ENCODE measurements around the gene KLHL42. TPM values are rescaled to one million over a fixed set of nuclear protein-coding genes. Genes with fewer than 3 reads are reported as not detected.

Gene KLHL42
- total RNA-seq, 1 experiment from 2014 or later: 74.2 TPM

DNA sequence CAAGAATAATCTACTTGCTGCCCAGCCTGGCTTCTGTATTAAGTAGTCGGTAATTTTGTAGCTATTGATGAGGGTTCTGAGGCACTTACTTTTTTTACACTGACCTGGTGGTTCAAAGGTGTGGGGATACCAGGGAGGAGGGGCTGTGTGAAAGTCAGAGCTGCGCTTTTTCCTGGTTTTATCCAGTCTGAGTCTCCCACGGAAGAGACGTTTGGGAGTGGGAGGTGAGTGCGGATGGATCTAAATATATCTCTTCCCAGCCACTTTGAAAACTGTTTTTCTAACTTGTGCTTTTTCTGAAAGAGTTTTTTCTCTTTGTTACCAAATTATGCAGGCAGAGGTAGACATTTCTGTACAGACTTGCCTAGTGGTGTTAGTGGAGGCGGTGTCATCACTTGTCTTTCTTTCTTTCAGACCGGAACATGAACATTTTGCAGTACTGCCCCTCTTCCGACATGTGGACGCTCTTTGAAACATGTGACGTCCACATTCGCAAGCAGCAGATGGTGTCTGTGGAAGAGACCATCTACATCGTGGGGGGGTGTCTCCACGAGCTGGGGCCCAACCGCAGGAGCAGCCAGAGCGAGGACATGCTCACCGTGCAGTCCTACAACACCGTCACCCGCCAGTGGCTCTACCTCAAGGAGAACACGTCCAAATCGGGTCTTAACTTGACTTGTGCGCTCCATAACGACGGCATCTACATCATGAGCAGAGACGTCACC is 17.4 kb downstream of the KLHL42 start:
- ATAC-seq (no peak), DNase-seq (no peak)
- Histone ChIP-seq H3K79me2 (ENCODE audit: low read length) (no peaks in the 10 kb centered on the region), H4K20me1 (ENCODE audit: low read length) (no peaks in the 10 kb centered on the region), H3K4me3 (ENCODE audit: low read length) (no peak overlapping the region), H3K9me2 (replicated peaks; ENCODE audit: low read length) (no peaks in the 10 kb centered on the region), H3K27ac (ENCODE audit: low read length) (no peak overlapping the region), H3F3A (ENCODE audit: low read length, unreplicated experiment) (no peaks in the 10 kb centered on the region), H3K27me3 (ENCODE audit: low read length) (no peaks in the 10 kb centered on the region), H3K36me3 (ENCODE audit: low read depth, low read length) (peaks cover 56% of the 10 kb centered on the region), H3K9me3 (ENCODE audit: low read length) (no peaks in the 10 kb centered on the region), H3K4me2 (ENCODE audit: low read length) (no peak overlapping the region), H2AFZ (ENCODE audit: low read length) (no peak overlapping the region), H3K9ac (ENCODE audit: low read length) (no peak overlapping the region), H3K4me1 (ENCODE audit: insufficient read depth, low read length) (no peaks in the 10 kb centered on the region)
- BruUV-seq (replicated peaks): no TSS peak
- ChIA-PET CTCF (no interaction called here), POLR2A (ENCODE audit: unreplicated experiment) (no interaction called here)
- intact Hi-C loops (cut with micrococcal nuclease): no loop called here
- TF ChIP-seq, protein P1, sequence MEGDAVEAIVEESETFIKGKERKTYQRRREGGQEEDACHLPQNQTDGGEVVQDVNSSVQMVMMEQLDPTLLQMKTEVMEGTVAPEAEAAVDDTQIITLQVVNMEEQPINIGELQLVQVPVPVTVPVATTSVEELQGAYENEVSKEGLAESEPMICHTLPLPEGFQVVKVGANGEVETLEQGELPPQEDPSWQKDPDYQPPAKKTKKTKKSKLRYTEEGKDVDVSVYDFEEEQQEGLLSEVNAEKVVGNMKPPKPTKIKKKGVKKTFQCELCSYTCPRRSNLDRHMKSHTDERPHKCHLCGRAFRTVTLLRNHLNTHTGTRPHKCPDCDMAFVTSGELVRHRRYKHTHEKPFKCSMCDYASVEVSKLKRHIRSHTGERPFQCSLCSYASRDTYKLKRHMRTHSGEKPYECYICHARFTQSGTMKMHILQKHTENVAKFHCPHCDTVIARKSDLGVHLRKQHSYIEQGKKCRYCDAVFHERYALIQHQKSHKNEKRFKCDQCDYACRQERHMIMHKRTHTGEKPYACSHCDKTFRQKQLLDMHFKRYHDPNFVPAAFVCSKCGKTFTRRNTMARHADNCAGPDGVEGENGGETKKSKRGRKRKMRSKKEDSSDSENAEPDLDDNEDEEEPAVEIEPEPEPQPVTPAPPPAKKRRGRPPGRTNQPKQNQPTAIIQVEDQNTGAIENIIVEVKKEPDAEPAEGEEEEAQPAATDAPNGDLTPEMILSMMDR (conservative IDR thresholded peaks at IDR 0.05; ENCODE audit: low read depth, low read length): no peak
- TF ChIP-seq EZH2phosphoT487 (IDR thresholded peaks at IDR 0.05; ENCODE audit: borderline replicate concordance, low read length) (no peak), EZH2 (IDR thresholded peaks at IDR 0.05; ENCODE audit: low read length, unreplicated experiment) (no peak)

GRCh38 chr12:27800819-27801218 is 20.8 kb downstream of the KLHL42 start:
- H3K79me2 ChIP-seq (ENCODE audit: low read length): no peaks in the 10 kb centered on the region
- no peak overlapping the region for H3K4me2 ChIP-seq (ENCODE audit: low read length)
- no peak overlapping the region for H3K9ac ChIP-seq (ENCODE audit: low read length)
- no peaks in the 10 kb centered on the region for H3K27me3 ChIP-seq (ENCODE audit: low read length)
- CTCF ChIA-PET: interaction anchor here (0.8 kb wide), 1 partner anchor 21 kb away, joined by 9 read pairs; no protein-coding TSS in a partner anchor
- no peak overlapping the region for H2AFZ ChIP-seq (ENCODE audit: low read length)
- DNase-seq: no peak
- H3K27ac ChIP-seq (ENCODE audit: low read length): no peak overlapping the region
- no peaks in the 10 kb centered on the region for H4K20me1 ChIP-seq (ENCODE audit: low read length)
- TF ChIP-seq EZH2 (IDR thresholded peaks at IDR 0.05; ENCODE audit: low read length, unreplicated experiment): no peak
- TF ChIP-seq, protein P1 (conservative IDR thresholded peaks at IDR 0.05; ENCODE audit: low read depth, low read length): no peak
- no peak for TF ChIP-seq EZH2phosphoT487 (IDR thresholded peaks at IDR 0.05; ENCODE audit: borderline replicate concordance, low read length)
- intact Hi-C loops (cut with micrococcal nuclease): no loop called here
- no peaks in the 10 kb centered on the region for H3K4me1 ChIP-seq (ENCODE audit: insufficient read depth, low read length)
- POLR2A ChIA-PET (ENCODE audit: unreplicated experiment): no interaction called here
- no peaks in the 10 kb centered on the region for H3K9me3 ChIP-seq (ENCODE audit: low read length)
- peaks cover 31% of the 10 kb centered on the region for H3K36me3 ChIP-seq (ENCODE audit: low read depth, low read length)
- H3K9me2 ChIP-seq (replicated peaks; ENCODE audit: low read length): no peaks in the 10 kb centered on the region
- ATAC-seq: no peak
- H3K4me3 ChIP-seq (ENCODE audit: low read length): no peak overlapping the region
- BruUV-seq (replicated peaks): no TSS peak
- no peaks in the 10 kb centered on the region for H3F3A ChIP-seq (ENCODE audit: low read length, unreplicated experiment)

- no peaks in the 10 kb centered on the region for H3K9me3 ChIP-seq (ENCODE audit: low read length)
- intact Hi-C loops (cut with micrococcal nuclease): no loop called here
- no peaks in the 10 kb centered on the region for H3K79me2 ChIP-seq (ENCODE audit: low read length)
- H3K27ac ChIP-seq (ENCODE audit: low read length): no peak overlapping the region
- TF ChIP-seq EZH2phosphoT487 (IDR thresholded peaks at IDR 0.05; ENCODE audit: borderline replicate concordance, low read length): no peak
- no peak overlapping the region for H2AFZ ChIP-seq (ENCODE audit: low read length)
- H3K9me2 ChIP-seq (replicated peaks; ENCODE audit: low read length): no peaks in the 10 kb centered on the region
- BruUV-seq (replicated peaks): TSS peak; percentile 2
- no peak overlapping the region for H3K4me2 ChIP-seq (ENCODE audit: low read length)
- H3K36me3 ChIP-seq (ENCODE audit: low read depth, low read length): peaks cover 30% of the 10 kb centered on the region
- DNase-seq (no peak), ATAC-seq (no peak)
- ChIA-PET POLR2A (ENCODE audit: unreplicated experiment) (no interaction called here), CTCF (no interaction called here)
- no peaks in the 10 kb centered on the region for H3K4me1 ChIP-seq (ENCODE audit: insufficient read depth, low read length)
- H3K4me3 ChIP-seq (ENCODE audit: low read length): no peak overlapping the region
- H4K20me1 ChIP-seq (ENCODE audit: low read length): no peaks in the 10 kb centered on the region
- no peaks in the 10 kb centered on the region for H3K27me3 ChIP-seq (ENCODE audit: low read length)
- H3F3A ChIP-seq (ENCODE audit: low read length, unreplicated experiment): no peaks in the 10 kb centered on the region
- no peak overlapping the region for H3K9ac ChIP-seq (ENCODE audit: low read length)
These were observed 21.6 kb downstream of the KLHL42 start for GRCh38 chr12:27801630-27802029.

All from PC-3 (cell line).